Nephron progenitor cell (in vitro differentiated cells): ENCODE results near the gene GATAD2B.

Source experiments
- DNase-seq: peaks from one replicate; pipeline ENCODE4 v3.0.0; 2021
- H3K27ac Mint-ChIP-seq: 2 replicates; pipeline ENCODE4 v1.8.0; 2021; ENCODE audit warnings: mild to moderate bottlenecking, moderate library complexity, mixed read lengths
- H3K27me3 Mint-ChIP-seq: 2 replicates; pipeline ENCODE4 v1.8.0; 2021; ENCODE audit warnings: mild to moderate bottlenecking, low read depth, mixed read lengths; ENCODE audit not compliant: poor library complexity
- H3K36me3 Mint-ChIP-seq: 2 replicates; pipeline ENCODE4 v1.8.0; 2021; ENCODE audit warnings: low read depth, mixed read lengths
- H3K4me1 Mint-ChIP-seq: 2 replicates; pipeline ENCODE4 v1.8.0; 2021; ENCODE audit warnings: mixed read lengths
- H3K4me3 Mint-ChIP-seq: 2 replicates; pipeline ENCODE4 v1.8.0; 2021; ENCODE audit warnings: mild to moderate bottlenecking, moderate library complexity, mixed read lengths
- H3K9me3 Mint-ChIP-seq: 2 replicates; pipeline ENCODE4 v1.8.0; 2021; ENCODE audit warnings: mild to moderate bottlenecking, moderate library complexity, mixed read lengths
- CTCF ChIP-seq: fragments of 200-600 bp; sonication (generic); IDR thresholded peaks from 2 replicates; pipeline ENCODE4 v1.5.0; 2021; ENCODE audit warnings: antibody characterized with exemption

The GATAD2B gene

GRCh38 chr1:153869486-153869885 is 53.3 kb downstream of the GATAD2B start:
- Mint-ChIP-seq H3K27ac (no peak overlapping the region), H3K4me3 (no peak overlapping the region), H3K4me1 (peaks cover 10% of the 10 kb centered on the region), H3K27me3 (no peaks in the 10 kb centered on the region), H3K9me3 (peaks cover 16% of the 10 kb centered on the region), H3K36me3 (peaks cover 43% of the 10 kb centered on the region)
- TF ChIP-seq CTCF, result no peak
- no peak for DNase-seq

DNA sequence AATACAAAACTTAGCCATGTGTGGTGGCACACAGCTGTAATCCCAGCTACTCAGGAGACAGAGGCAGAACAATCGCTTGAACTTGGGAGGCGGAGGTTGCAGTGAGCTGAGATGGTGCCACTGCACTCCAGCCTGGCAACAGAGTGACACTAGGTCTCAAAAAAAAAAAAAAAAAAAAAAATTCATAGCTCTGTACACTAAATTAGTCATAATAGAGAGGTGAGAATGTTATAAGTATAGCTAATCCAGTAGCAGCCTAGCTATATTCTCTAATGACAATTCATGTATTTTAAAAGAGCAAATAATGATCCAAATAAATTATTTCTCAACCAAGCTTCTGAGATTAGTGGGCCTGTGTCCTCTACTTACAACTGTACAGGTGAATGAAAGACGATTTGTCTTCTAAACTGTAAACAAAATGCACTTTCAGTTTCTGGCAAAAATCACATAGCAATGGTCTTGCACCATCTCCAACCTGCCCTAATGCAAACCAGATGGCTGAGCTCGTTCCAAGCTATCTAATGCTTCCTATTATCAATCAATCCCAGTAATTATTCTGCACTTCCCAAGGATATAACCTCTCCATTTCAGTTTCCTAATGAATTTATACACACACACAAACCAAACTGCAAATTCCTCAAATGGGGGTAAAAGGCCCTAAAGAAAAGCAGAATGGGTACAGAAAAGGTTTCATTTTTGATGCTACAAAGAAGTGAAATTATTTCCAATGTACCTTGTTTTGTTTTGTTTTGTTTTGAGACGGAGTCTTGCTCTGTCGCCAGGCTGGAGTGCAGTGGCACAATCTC is 56.5 kb downstream of the GATAD2B start:
- peaks cover 10% of the 10 kb centered on the region for H3K4me1 Mint-ChIP-seq
- H3K36me3 Mint-ChIP-seq, result peaks cover 34% of the 10 kb centered on the region
- DNase-seq, result no peak
- H3K9me3 Mint-ChIP-seq, result peaks cover 12% of the 10 kb centered on the region
- no peak for TF ChIP-seq CTCF
- H3K4me3 Mint-ChIP-seq, result no peak overlapping the region
- peak overlapping the region; percentile 95 for H3K27ac Mint-ChIP-seq
- no peaks in the 10 kb centered on the region for H3K27me3 Mint-ChIP-seq

DNA sequence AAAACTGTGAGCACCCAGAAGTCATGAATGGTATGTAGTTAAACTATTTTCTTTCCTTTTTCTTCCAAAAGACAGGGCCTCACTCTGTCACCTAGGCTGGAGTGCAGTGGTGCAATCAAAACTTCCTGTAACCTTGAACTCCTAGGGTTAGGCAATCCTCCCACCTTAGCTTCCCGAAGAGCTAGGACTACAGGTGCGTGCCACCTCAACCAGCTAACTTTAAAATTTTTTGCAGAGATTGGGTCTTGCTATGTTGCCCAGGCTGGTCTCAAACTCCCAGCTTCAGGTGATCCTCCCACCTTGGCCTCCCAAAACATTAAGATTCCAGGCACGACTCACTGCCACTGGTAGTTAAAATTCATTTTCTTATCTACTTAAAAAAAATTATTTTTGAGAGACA is 62.5 kb downstream of the GATAD2B start:
- TF ChIP-seq CTCF, result no peak
- no peak overlapping the region for H3K4me3 Mint-ChIP-seq
- H3K9me3 Mint-ChIP-seq, result peaks cover 3% of the 10 kb centered on the region
- peaks cover 44% of the 10 kb centered on the region for H3K36me3 Mint-ChIP-seq
- no peak for DNase-seq
- H3K4me1 Mint-ChIP-seq, result no peaks in the 10 kb centered on the region
- H3K27ac Mint-ChIP-seq, result no peak overlapping the region
- H3K27me3 Mint-ChIP-seq, result peaks cover 3% of the 10 kb centered on the region

DNA sequence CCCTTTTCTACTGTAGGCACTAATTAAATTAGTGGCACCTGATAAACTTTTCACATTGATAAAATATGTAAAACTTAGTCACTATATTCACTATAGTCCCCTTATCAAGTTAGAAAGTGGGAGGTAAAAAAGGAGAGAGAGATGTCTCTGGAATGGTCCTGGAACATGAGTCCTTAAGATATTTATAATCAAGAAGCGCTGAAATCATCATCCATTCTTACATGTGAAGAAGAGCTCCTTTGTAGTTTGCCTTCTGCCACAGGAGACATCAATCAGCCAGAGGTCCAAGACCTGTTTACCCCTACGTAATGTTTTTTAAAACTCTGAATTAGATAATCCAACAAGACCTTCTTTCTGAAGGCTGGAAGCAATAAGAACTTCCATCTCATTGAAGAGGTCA is 65.3 kb downstream of the GATAD2B start:
- Mint-ChIP-seq H3K4me3 (no peak overlapping the region), H3K9me3 (peaks cover 3% of the 10 kb centered on the region), H3K27me3 (peaks cover 3% of the 10 kb centered on the region), H3K27ac (no peak overlapping the region), H3K36me3 (peaks cover 58% of the 10 kb centered on the region), H3K4me1 (no peaks in the 10 kb centered on the region)
- no peak for DNase-seq
- TF ChIP-seq CTCF, result no peak

GRCh38 chr1:153856763-153857162 is 66.0 kb downstream of the GATAD2B start:
- H3K9me3 Mint-ChIP-seq, result peaks cover 3% of the 10 kb centered on the region
- no peaks in the 10 kb centered on the region for H3K4me1 Mint-ChIP-seq
- TF ChIP-seq CTCF, result no peak
- no peak for DNase-seq
- peaks cover 65% of the 10 kb centered on the region for H3K36me3 Mint-ChIP-seq
- H3K4me3 Mint-ChIP-seq, result no peak overlapping the region
- no peak overlapping the region for H3K27ac Mint-ChIP-seq
- H3K27me3 Mint-ChIP-seq, result peaks cover 3% of the 10 kb centered on the region

DNA sequence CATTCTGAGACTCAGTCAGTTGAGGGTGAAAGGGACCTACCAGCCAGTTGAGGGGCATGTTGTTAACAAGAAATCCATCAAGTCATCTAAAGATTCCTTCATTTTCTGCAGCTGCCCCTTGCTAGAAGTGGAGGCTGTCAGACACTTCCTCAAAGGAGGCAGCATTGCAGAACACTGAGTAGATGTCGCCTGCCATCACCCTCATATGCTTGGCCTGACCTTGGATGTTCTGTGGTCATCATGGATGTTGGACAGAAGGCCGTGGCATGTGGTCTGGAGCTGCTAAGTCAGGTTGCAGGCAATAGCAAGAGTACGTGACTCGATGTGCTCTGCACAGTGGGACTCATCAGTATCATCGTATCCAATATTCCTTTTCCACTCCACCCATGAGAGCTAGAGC is 70.6 kb downstream of the GATAD2B start:
- no peak for DNase-seq
- H3K4me3 Mint-ChIP-seq, result no peak overlapping the region
- TF ChIP-seq CTCF, result no peak
- H3K27me3 Mint-ChIP-seq, result no peaks in the 10 kb centered on the region
- peaks cover 3% of the 10 kb centered on the region for H3K9me3 Mint-ChIP-seq
- H3K27ac Mint-ChIP-seq, result peak overlapping the region; percentile 85
- peaks cover 11% of the 10 kb centered on the region for H3K4me1 Mint-ChIP-seq
- H3K36me3 Mint-ChIP-seq, result peaks cover 76% of the 10 kb centered on the region
